ENCODE data around the gene FAM161B. TPM values are rescaled to one million over a fixed set of nuclear protein-coding genes. Genes with fewer than 3 reads are reported as not detected.

Gene FAM161B
- total RNA-seq = 1 to 10 TPM in 1 of 2 donors, under 1 TPM in 1; 0.97 to 1.3 TPM
- polyA plus RNA-seq (2013, experiment 1 of 2) = 3.7 TPM
- 2.6 TPM for polyA plus RNA-seq (2013, experiment 2 of 2)
- long read RNA-seq, experiment 1, partial matches to known transcripts = 0 of 1 reads
- long read RNA-seq, experiment 1, other reads (novel, unspliced or antisense) = 1 of 1 reads
- long read RNA-seq, experiment 2, full-length matches to known transcripts = 2 of 3 reads
- long read RNA-seq, experiment 2, partial matches to known transcripts = 0 of 3 reads
- long read RNA-seq, experiment 2, other reads (novel, unspliced or antisense) = 1 of 3 reads
- long read RNA-seq, experiment 3, full-length matches to known transcripts = 4 of 4 reads
- long read RNA-seq, experiment 3, partial matches to known transcripts = 0 of 4 reads
- long read RNA-seq, experiment 3, other reads (novel, unspliced or antisense) = 0 of 4 reads
- long read RNA-seq, experiment 4 = 0 reads

- peak within 1 kb of the TSS; percentile 79 for H3K9ac ChIP-seq (ENCODE audit: extremely low read depth, low read length, poor library complexity, severe bottlenecking)
- H3K36me3 ChIP-seq (ENCODE audit: control insufficient read depth, insufficient read depth, low read length) = peaks cover 9% of the 10 kb centered on the region
- H3K36me3 Mint-ChIP-seq (ENCODE audit: low read depth) = peaks cover 12% of the 10 kb centered on the region
- H3K4me1 Mint-ChIP-seq = peaks cover 2% of the 10 kb centered on the region
- H3K4me1 ChIP-seq (ENCODE audit: control insufficient read depth, insufficient read depth, low read length) = no peaks in the 10 kb centered on the region
- peak; percentile 98 for DNase-seq
- peak within 1 kb of the TSS; percentile 85 for H3K4me3 ChIP-seq (ENCODE audit: low read length)
- TF ChIP-seq, protein P1, sequence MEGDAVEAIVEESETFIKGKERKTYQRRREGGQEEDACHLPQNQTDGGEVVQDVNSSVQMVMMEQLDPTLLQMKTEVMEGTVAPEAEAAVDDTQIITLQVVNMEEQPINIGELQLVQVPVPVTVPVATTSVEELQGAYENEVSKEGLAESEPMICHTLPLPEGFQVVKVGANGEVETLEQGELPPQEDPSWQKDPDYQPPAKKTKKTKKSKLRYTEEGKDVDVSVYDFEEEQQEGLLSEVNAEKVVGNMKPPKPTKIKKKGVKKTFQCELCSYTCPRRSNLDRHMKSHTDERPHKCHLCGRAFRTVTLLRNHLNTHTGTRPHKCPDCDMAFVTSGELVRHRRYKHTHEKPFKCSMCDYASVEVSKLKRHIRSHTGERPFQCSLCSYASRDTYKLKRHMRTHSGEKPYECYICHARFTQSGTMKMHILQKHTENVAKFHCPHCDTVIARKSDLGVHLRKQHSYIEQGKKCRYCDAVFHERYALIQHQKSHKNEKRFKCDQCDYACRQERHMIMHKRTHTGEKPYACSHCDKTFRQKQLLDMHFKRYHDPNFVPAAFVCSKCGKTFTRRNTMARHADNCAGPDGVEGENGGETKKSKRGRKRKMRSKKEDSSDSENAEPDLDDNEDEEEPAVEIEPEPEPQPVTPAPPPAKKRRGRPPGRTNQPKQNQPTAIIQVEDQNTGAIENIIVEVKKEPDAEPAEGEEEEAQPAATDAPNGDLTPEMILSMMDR (conservative IDR thresholded peaks at IDR 0.05) = no peak
- WGBS, 2 experiments (ENCODE audit: insufficient coverage in 1 of 2, insufficient read length in 1 of 2) = 0 to 1% methylated on average over 36 to 70 of the region's 70 CpGs
- peaks cover 32% of the 10 kb centered on the region for H3K27me3 ChIP-seq (ENCODE audit: control insufficient read depth, insufficient read depth, low read length, poor library complexity, severe bottlenecking)
- peak within 1 kb of the TSS; percentile 92 for H3K27ac ChIP-seq (ENCODE audit: low read depth, low read length)
- peak within 1 kb of the TSS; percentile 96 for H3K27ac Mint-ChIP-seq
- H3K9me3 ChIP-seq (ENCODE audit: control insufficient read depth, low read length) = no peaks in the 10 kb centered on the region
- peaks cover 28% of the 10 kb centered on the region for H3K27me3 Mint-ChIP-seq (ENCODE audit: insufficient read depth)
- H3K9me3 Mint-ChIP-seq = no peaks in the 10 kb centered on the region
- peak within 1 kb of the TSS; percentile 84 for H3K4me3 Mint-ChIP-seq
Measured at GRCh38 chr14:73949752-73950734, at the start of gene FAM161B, which contains the start of gene COQ6. FAM161B (minus strand) TSS chr14:73950094; CDS start chr14:73950026, 68 bp downstream. COQ6 (plus strand) TSS chr14:73950302; CDS start chr14:73950333, 31 bp downstream.

GRCh38 chr14:73998726-73999125 lies 48.8 kb upstream of the FAM161B start:
- Histone ChIP-seq H3K9ac (ENCODE audit: extremely low read depth, low read length, poor library complexity, severe bottlenecking) (no peak overlapping the region), H3K36me3 (ENCODE audit: control insufficient read depth, insufficient read depth, low read length) (peaks cover 14% of the 10 kb centered on the region), H3K9me3 (ENCODE audit: control insufficient read depth, low read length) (no peaks in the 10 kb centered on the region), H3K27ac (ENCODE audit: low read depth, low read length) (no peak overlapping the region), H3K27me3 (ENCODE audit: control insufficient read depth, insufficient read depth, low read length, poor library complexity, severe bottlenecking) (no peaks in the 10 kb centered on the region), H3K4me1 (ENCODE audit: control insufficient read depth, insufficient read depth, low read length) (no peaks in the 10 kb centered on the region), H3K4me3 (ENCODE audit: low read length) (no peak overlapping the region)
- peaks cover 15% of the 10 kb centered on the region for H3K36me3 Mint-ChIP-seq (ENCODE audit: low read depth)
- H3K9me3 Mint-ChIP-seq = no peaks in the 10 kb centered on the region
- no peak overlapping the region for H3K4me3 Mint-ChIP-seq
- DNase-seq = no peak
- peak overlapping the region; percentile 2 for H3K27ac Mint-ChIP-seq
- TF ChIP-seq, protein P1 (conservative IDR thresholded peaks at IDR 0.05) = no peak
- H3K27me3 Mint-ChIP-seq (ENCODE audit: insufficient read depth) = no peaks in the 10 kb centered on the region
- whole genome bisulfite sequencing, 2 experiments (ENCODE audit: insufficient coverage in 1 of 2, insufficient read length in 1 of 2) = 92 to 96% methylated on average over 2 of the region's 2 CpGs
- no peaks in the 10 kb centered on the region for H3K4me1 Mint-ChIP-seq

DNA sequence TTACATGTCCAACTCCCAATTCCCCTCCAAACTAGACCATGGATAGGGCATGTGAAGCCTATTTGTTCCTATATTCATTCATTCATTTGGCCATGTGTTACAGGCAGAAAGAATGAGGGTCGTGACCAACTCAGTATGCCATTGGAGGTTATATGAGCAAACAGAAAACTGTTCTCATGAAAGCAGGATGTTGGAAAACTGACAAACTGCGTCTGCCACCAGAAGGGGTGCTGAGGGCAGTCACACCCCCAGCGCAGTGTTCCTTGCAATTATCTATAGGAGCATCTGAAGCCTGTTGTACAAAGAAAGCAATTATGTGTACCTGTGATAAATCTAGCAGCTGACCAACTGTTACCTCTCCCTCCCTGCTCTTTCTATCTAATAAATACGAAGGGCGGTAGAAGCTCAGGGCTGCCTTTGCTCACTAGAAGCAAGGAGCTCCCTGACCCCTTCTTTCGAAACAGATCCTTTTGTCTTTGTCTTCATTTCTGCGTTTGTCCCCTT lies 48.1 kb upstream of the FAM161B start:
- Mint-ChIP-seq H3K9me3 (no peaks in the 10 kb centered on the region), H3K27ac (no peak overlapping the region), H3K27me3 (ENCODE audit: insufficient read depth) (no peaks in the 10 kb centered on the region), H3K4me1 (no peaks in the 10 kb centered on the region), H3K4me3 (no peak overlapping the region), H3K36me3 (ENCODE audit: low read depth) (peaks cover 14% of the 10 kb centered on the region)
- Histone ChIP-seq H3K27me3 (ENCODE audit: control insufficient read depth, insufficient read depth, low read length, poor library complexity, severe bottlenecking) (no peaks in the 10 kb centered on the region), H3K36me3 (ENCODE audit: control insufficient read depth, insufficient read depth, low read length) (peaks cover 9% of the 10 kb centered on the region), H3K4me3 (ENCODE audit: low read length) (no peak overlapping the region), H3K4me1 (ENCODE audit: control insufficient read depth, insufficient read depth, low read length) (no peaks in the 10 kb centered on the region), H3K9ac (ENCODE audit: extremely low read depth, low read length, poor library complexity, severe bottlenecking) (no peak overlapping the region), H3K9me3 (ENCODE audit: control insufficient read depth, low read length) (no peaks in the 10 kb centered on the region), H3K27ac (ENCODE audit: low read depth, low read length) (no peak overlapping the region)
- TF ChIP-seq, protein P1 (conservative IDR thresholded peaks at IDR 0.05) = no peak
- 93% methylated on average over 7 of the region's 7 CpGs for WGBS, 2 experiments (ENCODE audit: insufficient coverage in 1 of 2, insufficient read length in 1 of 2)
- DNase-seq = no peak

Data from endodermal cell (in vitro differentiated cells).